Right cardiac atrium (tissue), 5 donors: ENCODE data around the gene RANBP9. TPM values are rescaled to one million over a fixed set of nuclear protein-coding genes. Genes with fewer than 3 reads are reported as not detected.
A peak's percentile ranks its signal among the peaks of the same experiment; 100 is the strongest.

ENCODE experiments used
- ATAC-seq, 2 donors: fragments of 200-7000 bp; cut with Tn5 transposase; one replicate each; pipeline versions ENCODE4 v1.8.0 to v1.9.1; 2020; ENCODE audit warnings: moderate library complexity in 2 of 2, mild to moderate bottlenecking in 1 of 2
- DNase-seq, 3 donors: peaks; one replicate each; pipeline ENCODE4 v3.0.0-alpha.2; 2020
- H3K27ac ChIP-seq: one replicate; pipeline ENCODE4 v1.5.1; 2013; ENCODE audit warnings: mild to moderate bottlenecking, low read length, control low read depth, moderate library complexity
- H3K27me3 ChIP-seq: one replicate; pipeline ENCODE4 v1.6.1; 2013; ENCODE audit not compliant: control insufficient read depth, insufficient read depth
- H3K4me1 ChIP-seq: one replicate; pipeline ENCODE4 v1.6.1; 2013; ENCODE audit warnings: low read length; ENCODE audit not compliant: control insufficient read depth, insufficient read depth
- H3K4me3 ChIP-seq: one replicate; pipeline ENCODE4 v1.5.1; 2013; ENCODE audit warnings: low read length, control low read depth
- H3K9me3 ChIP-seq: one replicate; pipeline ENCODE4 v1.6.1; 2013; ENCODE audit warnings: low read length; ENCODE audit not compliant: control insufficient read depth
- WGBS: extraction: QIAGEN DNeasy Blood & Tissue Kit; methylation state at CpG from one replicate; pipeline ENCODE4 v1.1.7; 2013; 5-methylcytosine and 5-hydroxymethylcytosine counted together
- intact Hi-C, 4 donors: fragments of 100-400 bp; cut with DNase I; formaldehyde crosslinking; loops; one replicate each; pipeline versions ENCODE4 v1.11.0 to v1.14.0; 2022 to 2023
- polyA plus RNA-seq: library from polyadenylated mRNA; stranded (reverse); fragments of 200-250 nt; gene quantifications from one replicate; pipeline ENCODE4 v1.2.3, GENCODE V29; 2013
- total RNA-seq, 4 donors: library from RNA; stranded (reverse); fragmentation: NEBNext Ultra II Directional; extraction: Animal tissue kit (Norgen Biotek cat#: 25700); gene quantifications; one replicate each; pipeline ENCODE4 v1.2.1, GENCODE V29; 2021
- donor health status: healthy with polysubstance abuse.
- donor health status: DM: no; HTN: yes; CAD: no.
- donor health status: DM: no; HTN: no; CAD: no.
- donor health status: DM: no; HTN: yes; CAD: no; lungs with severe emphysema.
- donor health status: DM: yes; HTN: yes; CAD: no.

Gene RANBP9
- total and polyA plus RNA-seq, 5 donors: 19.0 to 35.4 (median 32.3) TPM

GRCh38 chr6:13574571-13575376, 136.9 kb downstream of the RANBP9 start, which contains the start of gene SIRT5:
SIRT5 (plus strand) TSS chr6:13574601; CDS start chr6:13584111, 9,510 bp downstream.
- DNase-seq (peak; percentile 82 to 92 (median 90)), ATAC-seq (peak; percentile 82 to 88)
- Histone ChIP-seq H3K9me3 (no peaks in the 10 kb centered on the region), H3K27me3 (no peaks in the 10 kb centered on the region), H3K27ac (peak within 1 kb of the TSS; percentile 77), H3K4me3 (peak within 1 kb of the TSS; percentile 68), H3K4me1 (peaks cover 3% of the 10 kb centered on the region)
- under 1% methylated on average over 52 of the region's 52 CpGs for WGBS
- intact Hi-C loops: loop anchor here in 2 of 4 donors (10.0 kb wide), 2 partner anchors 90 to 240 kb away; partner anchors contain the start of gene GFOD1 (in 2 of the 2)

DNA sequence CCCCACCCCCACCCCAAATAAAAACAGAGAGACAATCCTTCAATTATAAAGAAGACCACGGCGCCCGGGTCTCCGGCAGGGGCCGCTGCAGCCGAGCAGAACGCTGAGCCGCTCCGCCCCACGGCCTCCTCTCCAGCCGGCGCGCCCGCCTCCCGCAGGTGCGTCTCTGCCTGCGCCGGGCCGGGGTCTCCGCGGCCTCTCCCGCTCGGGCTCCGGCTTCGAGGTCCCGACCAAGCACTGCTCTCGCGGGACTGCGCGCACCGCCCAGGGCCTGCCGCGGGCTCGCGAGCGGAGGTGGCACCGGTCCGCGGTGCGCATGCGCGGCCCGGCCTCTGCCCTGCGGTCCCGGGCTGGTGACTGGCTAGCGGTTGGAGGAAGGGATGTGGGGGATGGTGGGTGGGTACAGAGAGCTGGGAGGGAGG, 137.5 kb downstream of the RANBP9 start:
- under 1% methylated on average over 46 of the region's 46 CpGs for WGBS
- peak; percentile 94 to 97 (median 97) for DNase-seq
- H3K27ac ChIP-seq: peak overlapping the region; percentile 77
- no peaks in the 10 kb centered on the region for H3K27me3 ChIP-seq
- no peaks in the 10 kb centered on the region for H3K9me3 ChIP-seq
- intact Hi-C loops: loop anchor here in 2 of 4 donors (10.0 kb wide), 2 partner anchors 89 to 239 kb away; partner anchors contain the start of gene GFOD1 (in 2 of the 2)
- H3K4me1 ChIP-seq: peaks cover 3% of the 10 kb centered on the region
- peak overlapping the region; percentile 68 for H3K4me3 ChIP-seq
- peak; percentile 98 for ATAC-seq

GRCh38 chr6:13573669-13574110, 137.9 kb downstream of the RANBP9 start:
- WGBS: 4% methylated on average over 14 of the region's 14 CpGs
- Histone ChIP-seq H3K27me3 (no peaks in the 10 kb centered on the region), H3K9me3 (no peaks in the 10 kb centered on the region), H3K4me1 (peaks cover 3% of the 10 kb centered on the region), H3K4me3 (peak overlapping the region; percentile 68), H3K27ac (peak overlapping the region; percentile 44)
- DNase-seq (peak; percentile 38 to 65 (median 64)), ATAC-seq (no peak)
- intact Hi-C loops: loop anchor here in 2 of 4 donors (10.0 kb wide), 2 partner anchors 89 to 239 kb away; partner anchors contain the start of gene GFOD1 (in 2 of the 2)

DNA sequence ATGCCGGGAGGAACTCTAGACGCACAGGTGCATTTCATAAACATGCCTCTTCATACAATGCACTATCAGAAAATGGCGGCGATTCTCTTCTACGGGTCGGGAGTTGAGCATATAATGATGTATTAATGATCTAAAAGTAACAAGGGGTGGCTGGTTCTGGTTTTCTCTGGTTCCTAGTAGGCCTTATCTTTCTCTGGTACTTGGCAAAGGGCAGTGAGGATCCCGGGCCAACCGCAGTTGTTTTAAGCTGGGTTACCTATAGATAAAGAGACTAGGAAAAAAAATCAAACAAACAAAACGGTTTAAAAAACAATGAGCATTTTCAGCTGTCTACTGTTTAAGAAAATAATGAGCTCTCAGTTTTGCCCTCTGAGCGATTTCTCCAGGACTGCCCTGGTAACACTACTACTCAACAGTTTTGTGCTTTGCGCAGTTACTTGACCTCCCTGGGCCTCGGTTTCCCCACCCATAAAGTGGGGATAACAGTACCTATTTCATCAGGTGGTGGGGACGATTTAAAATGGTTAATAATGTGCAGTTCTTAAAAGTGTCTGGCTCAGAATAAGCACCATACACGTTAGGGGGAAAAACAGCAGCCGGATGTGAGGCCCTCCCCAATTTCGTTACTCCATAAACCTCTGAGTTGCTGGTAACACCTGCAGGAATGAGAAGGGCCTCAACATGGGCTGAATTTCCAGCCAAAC, 138.5 kb downstream of the RANBP9 start:
- H3K27me3 ChIP-seq: no peaks in the 10 kb centered on the region
- no peak for ATAC-seq
- peak overlapping the region; percentile 68 for H3K4me3 ChIP-seq
- DNase-seq: no peak
- H3K9me3 ChIP-seq: no peaks in the 10 kb centered on the region
- WGBS: 78% methylated on average over 16 of the region's 16 CpGs
- peaks cover 3% of the 10 kb centered on the region for H3K4me1 ChIP-seq
- peak overlapping the region; percentile 44 for H3K27ac ChIP-seq
- intact Hi-C loops: loop anchor here in 2 of 4 donors (10.0 kb wide), 2 partner anchors 88 to 238 kb away; partner anchors contain the start of gene GFOD1 (in 2 of the 2)

- DNase-seq (no peak), ATAC-seq (no peak)
- peaks cover 3% of the 10 kb centered on the region for H3K4me1 ChIP-seq
- H3K27me3 ChIP-seq: no peaks in the 10 kb centered on the region
- no peak overlapping the region for H3K4me3 ChIP-seq
- WGBS: 90% methylated on average over 7 of the region's 7 CpGs
- H3K27ac ChIP-seq: no peak overlapping the region
- intact Hi-C loops: loop anchor here in 2 of 4 donors (10.0 kb wide), 2 partner anchors 87 to 237 kb away; partner anchors contain the start of gene GFOD1 (in 2 of the 2)
- H3K9me3 ChIP-seq: no peaks in the 10 kb centered on the region
These were observed 139.4 kb downstream of the RANBP9 start for GRCh38 chr6:13572240-13572639.

Other genes with a start within 250 kb of the RANBP9 start
- gene GFOD1, start 224.2 kb downstream of the RANBP9 start, total RNA-seq: 10 to 100 TPM; 51.0 to 81.7 (median 54.7) TPM
- 30.3 TPM for gene GFOD1, start 224.2 kb downstream of the RANBP9 start, polyA plus RNA-seq
- gene SIRT5, start 137.2 kb downstream of the RANBP9 start, total RNA-seq: 10 to 100 TPM; 25.5 to 39.4 (median 33.9) TPM
- 21.5 TPM for gene SIRT5, start 137.2 kb downstream of the RANBP9 start, polyA plus RNA-seq
- gene NOL7, start 96.5 kb downstream of the RANBP9 start, total RNA-seq: 10 to 100 TPM; 44.7 to 56.5 (median 52.0) TPM
- 65.2 TPM for gene NOL7, start 96.5 kb downstream of the RANBP9 start, polyA plus RNA-seq
- 10 to 100 TPM; 21.6 to 26.1 (median 25.0) TPM for gene MCUR1, start 102.7 kb upstream of the RANBP9 start, total RNA-seq
- 20.7 TPM for gene MCUR1, start 102.7 kb upstream of the RANBP9 start, polyA plus RNA-seq
- gene RNF182, start 213.1 kb upstream of the RANBP9 start, total RNA-seq: 1 to 10 TPM in 1 of 4 donors, under 1 TPM in 2, not detected in 1; 0.44 to 1.2 (median 0.57) TPM
- 0.48 TPM for gene RNF182, start 213.1 kb upstream of the RANBP9 start, polyA plus RNA-seq